ENCODE measurements around the gene SFXN5.
"Not testable (repeated sequence)": the region's sequence is repeated elsewhere in the genome, so short reads cannot be mapped to it uniquely, and the experiment has no call there.

SFXN5 gene

GRCh38 chr2:73100956-73101355, 29.4 kb upstream of the SFXN5 start:
- DNase-seq: no peak

GRCh38 chr2:73099486-73099885, 28.0 kb upstream of the SFXN5 start:
- no peak for DNase-seq

GRCh38 chr2:73095910-73096309, 24.4 kb upstream of the SFXN5 start:
- no peak for DNase-seq

GRCh38 chr2:73093601-73094218, 22.2 kb upstream of the SFXN5 start:
- DNase-seq: not testable (repeated sequence)

GRCh38 chr2:73092146-73092783, 20.8 kb upstream of the SFXN5 start:
- no peak for DNase-seq

GRCh38 chr2:73091696-73092095, 20.2 kb upstream of the SFXN5 start:
- DNase-seq: no peak

GRCh38 chr2:73091164-73091563, 19.7 kb upstream of the SFXN5 start:
- DNase-seq: no peak

- no peak for DNase-seq
Observed at GRCh38 chr2:73089270-73090030, 17.9 kb upstream of the SFXN5 start.

- DNase-seq: no peak
Observed at GRCh38 chr2:73088703-73089102, 17.2 kb upstream of the SFXN5 start.

GRCh38 chr2:73088211-73088610, 16.7 kb upstream of the SFXN5 start:
- no peak for DNase-seq

GRCh38 chr2:73087311-73087710, 15.8 kb upstream of the SFXN5 start:
- no peak for DNase-seq

- peak; percentile 80 for DNase-seq
Observed at GRCh38 chr2:73085691-73086090, 14.2 kb upstream of the SFXN5 start.

- no peak for DNase-seq
Observed at GRCh38 chr2:73084971-73085370, 13.5 kb upstream of the SFXN5 start.

- DNase-seq: no peak
Observed at GRCh38 chr2:73083886-73084800, 12.6 kb upstream of the SFXN5 start.

GRCh38 chr2:73082523-73083410, 11.3 kb upstream of the SFXN5 start:
- no peak for DNase-seq

GRCh38 chr2:73081181-73081671, 9.7 kb upstream of the SFXN5 start:
- no peak for DNase-seq

GRCh38 chr2:73080321-73081131, 9.0 kb upstream of the SFXN5 start:
- DNase-seq: no peak

- no peak for DNase-seq
Observed at GRCh38 chr2:73079636-73080035, 8.1 kb upstream of the SFXN5 start.

- no peak for DNase-seq
Observed at GRCh38 chr2:73078457-73079411, 7.2 kb upstream of the SFXN5 start.

GRCh38 chr2:73077424-73077795, 5.9 kb upstream of the SFXN5 start:
- DNase-seq: no peak
